ENCODE results near the gene MYH1. TPM values are rescaled to one million over a fixed set of nuclear protein-coding genes. Genes with fewer than 3 reads are reported as not detected.

The MYH1 gene
- total and polyA plus RNA-seq, 4 experiments from 2014 or later: not detected

GRCh38 chr17:10447026-10447931 is 71.1 kb downstream of the MYH1 start:
- Histone ChIP-seq H3K36me3 (ENCODE audit: insufficient read depth, low read length) (no peaks in the 10 kb centered on the region), H3K4me1 (ENCODE audit: insufficient read depth, low read length) (no peaks in the 10 kb centered on the region), H3K27me3 (ENCODE audit: insufficient read depth, low read length) (no peaks in the 10 kb centered on the region), H3K9me3 (ENCODE audit: control insufficient read depth in 1 of 2, low read length in 2 of 2) (no peaks in the 10 kb centered on the region), H3K4me3 (ENCODE audit: low read length in 2 of 2) (no peak overlapping the region), H3K27ac (ENCODE audit: low read depth, low read length) (no peak overlapping the region)
- ChIA-PET POLR2A (ENCODE audit: partially characterized antibody) (no interaction called here), CTCF (ENCODE audit: partially characterized antibody) (interaction anchor here (1.5 kb wide), 1 partner anchor 16 kb away, joined by 3 read pairs; no protein-coding TSS in a partner anchor)
- Mint-ChIP-seq H3K9me3 (peaks cover 0 to 4% (median 0%) of the 10 kb centered on the region in 8 donors), H3K36me3 (no peaks in the 10 kb centered on the region), H3K4me3 (no peak overlapping the region), H3K4me1 (no peaks in the 10 kb centered on the region), H3K27ac (no peak overlapping the region), H3K27me3 (peaks cover 3 to 8% of the 10 kb centered on the region in 2 donors)
- intact Hi-C loops (cut with micrococcal nuclease): no loop called here
- DNase-seq: no peak

Other genes with a start within 250 kb of the MYH1 start
- not detected for gene MYH13, start 145.5 kb downstream of the MYH1 start, total RNA-seq
- not detected for gene MYH13, start 145.5 kb downstream of the MYH1 start, polyA plus RNA-seq
- gene MYH8, start 96.6 kb downstream of the MYH1 start, total RNA-seq: not detected
- gene MYH8, start 96.6 kb downstream of the MYH1 start, polyA plus RNA-seq: not detected
- not detected for gene MYH4, start 49.0 kb downstream of the MYH1 start, total RNA-seq
- gene MYH4, start 49.0 kb downstream of the MYH1 start, polyA plus RNA-seq: not detected
- not detected for gene MYH2, start 31.1 kb upstream of the MYH1 start, total RNA-seq
- gene MYH2, start 31.1 kb upstream of the MYH1 start, polyA plus RNA-seq: not detected
- gene MYH3, start 138.8 kb upstream of the MYH1 start, total RNA-seq: 10 to 100 TPM in 1 of 2 experiments, 1 to 10 TPM in 1; 8.6 to 11.5 TPM
- gene MYH3, start 138.8 kb upstream of the MYH1 start, polyA plus RNA-seq: under 1 TPM in 1 of 2 donors, not detected in 1; 0.47 TPM
- gene SCO1, start 179.0 kb upstream of the MYH1 start, total RNA-seq: 10 to 100 TPM; 26.0 to 26.1 TPM
- 10 to 100 TPM; 12.9 to 20.2 TPM for gene SCO1, start 179.0 kb upstream of the MYH1 start, polyA plus RNA-seq
- gene ADPRM, start 179.1 kb upstream of the MYH1 start, total RNA-seq: 10 to 100 TPM; 45.5 to 46.7 TPM
- 10 to 100 TPM; 50.0 to 55.0 TPM for gene ADPRM, start 179.1 kb upstream of the MYH1 start, polyA plus RNA-seq
- gene TMEM220, start 211.5 kb upstream of the MYH1 start, total RNA-seq: 1 to 10 TPM; 1.8 to 3.0 TPM
- 1 to 10 TPM; 2.8 to 3.5 TPM for gene TMEM220, start 211.5 kb upstream of the MYH1 start, polyA plus RNA-seq

All from CD4-positive, alpha-beta memory T cell (primary cell).